Trophoblast cell (in vitro differentiated cells and primary cell): ENCODE results near the gene PTBP3.
"Not testable (repeated sequence)": the region's sequence is repeated elsewhere in the genome, so short reads cannot be mapped to it uniquely, and the experiment has no call there.

Experiments used
- DNase-seq, 2 donors: peaks; one replicate each; pipeline ENCODE4 v3.0.0-alpha.2; 2016
- H2AFZ ChIP-seq: 2 replicates; pipeline ENCODE4 v1.6.1; 2013; ENCODE audit warnings: low read length, moderate library complexity, mild to moderate bottlenecking; ENCODE audit not compliant: insufficient read depth, poor library complexity
- H2AK5ac ChIP-seq: 2 replicates; pipeline ENCODE4 v1.6.1; 2013; ENCODE audit warnings: mild to moderate bottlenecking, low read length
- H2BK120ac ChIP-seq: 2 replicates; pipeline ENCODE4 v1.6.1; 2013; ENCODE audit warnings: low read length, mild to moderate bottlenecking, moderate library complexity; ENCODE audit not compliant: insufficient read depth, poor library complexity
- H2BK12ac ChIP-seq: 2 replicates; pipeline ENCODE4 v1.6.1; 2013; ENCODE audit warnings: mild to moderate bottlenecking, low read length, moderate library complexity
- H2BK5ac ChIP-seq: 2 replicates; pipeline ENCODE4 v1.6.1; 2013; ENCODE audit warnings: low read length, low read depth, moderate library complexity, mild to moderate bottlenecking; ENCODE audit not compliant: poor library complexity
- H3K14ac ChIP-seq: 2 replicates; pipeline ENCODE4 v1.6.1; 2013; ENCODE audit warnings: mild to moderate bottlenecking, low read length
- H3K18ac ChIP-seq: 2 replicates; pipeline ENCODE4 v1.6.1; 2013; ENCODE audit warnings: mild to moderate bottlenecking, low read length
- H3K23ac ChIP-seq: 2 replicates; pipeline ENCODE4 v1.6.1; 2013; ENCODE audit warnings: low read length
- H3K27ac ChIP-seq: 2 replicates; pipeline ENCODE4 v1.5.1; 2013; ENCODE audit warnings: low read depth, mild to moderate bottlenecking, inconsistent platforms, low read length, moderate library complexity
- H3K27me3 ChIP-seq: 2 replicates; pipeline ENCODE4 v1.6.1; 2013; ENCODE audit warnings: inconsistent platforms, mild to moderate bottlenecking, low read length, moderate library complexity; ENCODE audit not compliant: insufficient read depth
- H3K36me3 ChIP-seq, 2 experiments: 1 replicate in 1 of 2; 2 replicates in 1 of 2; pipeline ENCODE4 v1.6.1; 2013; ENCODE audit warnings: low read length in 2 of 2, mild to moderate bottlenecking in 2 of 2, moderate library complexity in 1 of 2; ENCODE audit not compliant: insufficient read depth in 2 of 2, control insufficient read depth in 1 of 2
- H3K4ac ChIP-seq: 2 replicates; pipeline ENCODE4 v1.6.1; 2013; ENCODE audit warnings: low read depth, mild to moderate bottlenecking, low read length, moderate library complexity
- H3K4me1 ChIP-seq, 2 experiments: 1 replicate in 1 of 2; 2 replicates in 1 of 2; pipeline ENCODE4 v1.6.1; 2013; ENCODE audit warnings: low read length in 2 of 2, mild to moderate bottlenecking in 2 of 2, moderate library complexity in 1 of 2; ENCODE audit not compliant: insufficient read depth in 2 of 2, control insufficient read depth in 1 of 2
- H3K4me2 ChIP-seq: 2 replicates; pipeline ENCODE4 v1.6.1; 2013; ENCODE audit warnings: inconsistent platforms, mild to moderate bottlenecking, low read length, moderate library complexity
- H3K4me3 ChIP-seq: 2 replicates; pipeline ENCODE4 v1.5.1; 2013; ENCODE audit warnings: mild to moderate bottlenecking, low read depth, low read length, inconsistent platforms
- H3K79me1 ChIP-seq: one replicate; pipeline ENCODE4 v1.6.1; 2013; ENCODE audit warnings: low read length
- H3K79me2 ChIP-seq: 2 replicates; pipeline ENCODE4 v1.6.1; 2013; ENCODE audit warnings: low read length, mild to moderate bottlenecking; ENCODE audit not compliant: control insufficient read depth, insufficient read depth, poor library complexity
- H3K9ac ChIP-seq: 2 replicates; pipeline ENCODE4 v1.6.1; 2013; ENCODE audit warnings: mild to moderate bottlenecking, low read length
- H3K9me3 ChIP-seq: 2 replicates; pipeline ENCODE4 v1.6.1; 2013; ENCODE audit warnings: low read depth, mild to moderate bottlenecking, control low read depth, inconsistent platforms, low read length; ENCODE audit not compliant: insufficient read depth
- H4K12ac ChIP-seq: 2 replicates; pipeline ENCODE4 v1.6.1; 2013; ENCODE audit warnings: low read depth, mild to moderate bottlenecking, low read length, moderate library complexity
- H4K8ac ChIP-seq: 2 replicates; pipeline ENCODE4 v1.6.1; 2013; ENCODE audit warnings: low read depth, mild to moderate bottlenecking, low read length, moderate library complexity
- H4K91ac ChIP-seq: one replicate; pipeline ENCODE4 v1.6.1; 2013; ENCODE audit warnings: low read depth, mild to moderate bottlenecking, low read length, moderate library complexity
- WGBS: extraction: QIAGEN DNeasy Blood & Tissue Kit; methylation state at CpG from one replicate; pipeline ENCODE4 v1.1.7; 2013; ENCODE audit warnings: missing lambda C conversion rate; ENCODE audit not compliant: insufficient read length, insufficient coverage; ENCODE audit errors: extremely low coverage; 5-methylcytosine and 5-hydroxymethylcytosine counted together

Gene PTBP3

GRCh38 chr9:112366591-112366990 lies 33.2 kb upstream of the PTBP3 start:
- Histone ChIP-seq H3K4me2 (no peak overlapping the region), H3K27me3 (no peaks in the 10 kb centered on the region), H3K4me3 (no peak overlapping the region), H3K14ac (no peak overlapping the region), H3K4me1 (no peaks in the 10 kb centered on the region), H2BK5ac (no peak overlapping the region), H3K18ac (no peak overlapping the region), H3K27ac (no peak overlapping the region), H3K79me1 (no peaks in the 10 kb centered on the region), H4K12ac (no peak overlapping the region), H3K79me2 (no peaks in the 10 kb centered on the region), H3K9me3 (peaks cover 11% of the 10 kb centered on the region), H3K9ac (no peak overlapping the region), H2AFZ (no peak overlapping the region), H3K4ac (no peak overlapping the region), H2AK5ac (no peak overlapping the region), H4K8ac (no peak overlapping the region), H2BK12ac (no peak overlapping the region), H4K91ac (no peak overlapping the region), H2BK120ac (no peak overlapping the region), H3K36me3 (no peaks in the 10 kb centered on the region), H3K23ac (no peak overlapping the region)
- no CpG with 5 or more reads among the region's 3 CpGs for WGBS
- DNase-seq: peak in 1 of 2 donors; percentile 31

- H3K4me3 ChIP-seq, H2AFZ ChIP-seq, H4K8ac ChIP-seq, DNase-seq, H4K12ac ChIP-seq, H3K9ac ChIP-seq, H3K18ac ChIP-seq, H3K23ac ChIP-seq, H3K14ac ChIP-seq, H3K79me2 ChIP-seq, H2BK12ac ChIP-seq, H3K27ac ChIP-seq, H3K36me3 ChIP-seq, H3K4me2 ChIP-seq, H3K4ac ChIP-seq, H3K4me1 ChIP-seq, H2BK5ac ChIP-seq, H2AK5ac ChIP-seq, H3K27me3 ChIP-seq, H4K91ac ChIP-seq, H2BK120ac ChIP-seq, H3K79me1 ChIP-seq: not testable (repeated sequence)
- no CpG with 5 or more reads among the region's 3 CpGs for WGBS
- H3K9me3 ChIP-seq: peaks cover 11% of the 10 kb centered on the region
These were observed 31.8 kb upstream of the PTBP3 start for GRCh38 chr9:112365257-112365656.

DNA sequence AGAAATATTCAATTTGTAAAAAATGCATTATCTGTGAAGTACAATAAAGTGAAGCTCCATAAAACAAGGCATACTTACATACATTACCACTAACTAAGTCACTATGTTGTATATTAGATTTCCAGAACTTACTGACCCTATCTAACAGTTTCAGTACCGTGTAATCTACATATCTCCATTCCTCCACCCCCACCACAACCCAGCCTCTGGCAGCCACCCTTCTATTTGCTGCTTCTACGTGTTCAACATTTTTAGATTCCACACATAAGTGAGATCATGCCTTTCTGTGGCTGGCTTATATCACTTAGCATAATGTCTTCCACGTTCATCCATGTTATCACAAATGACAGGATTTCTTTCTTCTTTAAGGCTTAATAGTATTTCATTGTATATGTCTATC lies 31.3 kb upstream of the PTBP3 start:
- Histone ChIP-seq H3K4ac (no peak overlapping the region), H2AFZ (no peak overlapping the region), H4K8ac (no peak overlapping the region), H2AK5ac (no peak overlapping the region), H3K36me3 (no peaks in the 10 kb centered on the region), H3K27me3 (no peaks in the 10 kb centered on the region), H4K91ac (no peak overlapping the region), H3K14ac (no peak overlapping the region), H3K18ac (no peak overlapping the region), H3K27ac (no peak overlapping the region), H2BK120ac (no peak overlapping the region), H3K23ac (no peak overlapping the region), H3K9me3 (peaks cover 11% of the 10 kb centered on the region), H3K79me2 (no peaks in the 10 kb centered on the region), H3K4me3 (no peak overlapping the region), H3K4me2 (no peak overlapping the region), H3K9ac (no peak overlapping the region), H3K4me1 (no peaks in the 10 kb centered on the region), H4K12ac (no peak overlapping the region), H2BK12ac (no peak overlapping the region), H3K79me1 (no peaks in the 10 kb centered on the region), H2BK5ac (no peak overlapping the region)
- no CpG with 5 or more reads among the region's 3 CpGs for WGBS
- DNase-seq: peak in 1 of 2 donors; percentile 31

- no peaks in the 10 kb centered on the region for H3K27me3 ChIP-seq
- no CpG with 5 or more reads among the region's 4 CpGs for WGBS
- no peak overlapping the region for H3K4ac ChIP-seq
- H4K8ac ChIP-seq: no peak overlapping the region
- no peak overlapping the region for H3K23ac ChIP-seq
- H2AK5ac ChIP-seq: no peak overlapping the region
- no peak overlapping the region for H3K27ac ChIP-seq
- H3K4me3 ChIP-seq: no peak overlapping the region
- H4K12ac ChIP-seq: no peak overlapping the region
- no peak overlapping the region for H2BK12ac ChIP-seq
- no peak overlapping the region for H3K4me2 ChIP-seq
- no peaks in the 10 kb centered on the region for H3K79me1 ChIP-seq
- peak in 1 of 2 donors; percentile 83 for DNase-seq
- H2BK120ac ChIP-seq: no peak overlapping the region
- H2AFZ ChIP-seq: no peak overlapping the region
- no peaks in the 10 kb centered on the region for H3K79me2 ChIP-seq
- H3K9ac ChIP-seq: no peak overlapping the region
- no peak overlapping the region for H3K14ac ChIP-seq
- peaks cover 4% of the 10 kb centered on the region for H3K9me3 ChIP-seq
- H2BK5ac ChIP-seq: no peak overlapping the region
- H3K4me1 ChIP-seq: no peaks in the 10 kb centered on the region
- no peak overlapping the region for H3K18ac ChIP-seq
- no peaks in the 10 kb centered on the region for H3K36me3 ChIP-seq
- H4K91ac ChIP-seq: no peak overlapping the region
These were observed 28.2 kb upstream of the PTBP3 start for GRCh38 chr9:112361601-112362000.
